ENCODE results near the gene TMEM140. TPM values are rescaled to one million over a fixed set of nuclear protein-coding genes. Genes with fewer than 3 reads are reported as not detected.

The TMEM140 gene
- total and polyA plus RNA-seq, 2 of the 13 experiments (the other 11 are each of a cell fraction or from before 2014, with no cell fraction given) = 9.2 to 21.7 TPM

DNA sequence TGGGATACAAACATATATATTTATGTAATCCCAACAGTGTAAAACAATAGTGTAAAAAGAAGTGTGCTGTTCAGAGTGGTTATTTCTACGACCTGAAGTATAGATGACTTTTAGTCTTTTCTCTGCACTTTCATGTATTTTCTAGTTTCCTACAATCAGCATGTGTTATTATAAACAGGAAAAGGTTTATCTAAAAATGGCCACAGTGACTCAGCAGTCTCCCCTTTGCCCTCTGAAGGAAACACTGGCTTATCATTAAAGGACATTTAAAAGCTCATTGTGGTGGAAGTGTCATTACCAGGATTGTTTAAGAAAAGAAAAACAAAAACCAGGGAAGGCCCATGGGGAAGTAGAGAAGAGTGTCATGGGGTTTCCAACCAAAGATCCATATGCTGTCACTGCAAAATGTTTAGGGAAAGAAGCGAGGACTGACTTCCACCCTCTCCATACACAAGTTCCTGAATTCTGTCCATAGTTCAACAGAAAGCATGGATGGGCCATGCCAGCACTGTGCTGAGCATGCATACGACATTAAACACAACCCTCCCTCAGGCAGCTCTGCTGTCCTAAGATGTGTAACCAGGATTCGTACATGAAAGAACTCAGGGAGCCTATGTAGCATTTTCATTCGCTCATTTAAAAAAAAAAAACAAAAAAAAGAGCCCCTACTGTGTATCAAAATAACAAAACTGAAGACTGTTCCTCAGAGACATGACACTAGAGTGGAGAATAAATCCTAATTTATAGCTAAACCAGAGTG is 12.4 kb downstream of the TMEM140 start (continued):
- TF ChIP-seq YY1 (IDR thresholded peaks at IDR 0.05; ENCODE audit: insufficient read depth, insufficient replicate concordance, low read depth, low read length) = peak; percentile 21
- no peak for TF ChIP-seq NR0B2 (CRISPR knock-in tag; IDR thresholded peaks at IDR 0.05)
- no peak for TF ChIP-seq GFI1 (CRISPR knock-in tag; IDR thresholded peaks at IDR 0.05; ENCODE audit: borderline replicate concordance)
- TF ChIP-seq YEATS4 (CRISPR knock-in tag; IDR thresholded peaks at IDR 0.05; ENCODE audit: borderline replicate concordance) = no peak
- no peak for TF ChIP-seq ZFP37 (CRISPR knock-in tag; IDR thresholded peaks at IDR 0.05; ENCODE audit: borderline replicate concordance)
- TF ChIP-seq NCOA2 (CRISPR knock-in tag; IDR thresholded peaks at IDR 0.05) = peak; percentile 52
- peak; percentile 44; the same call in 1 of the 2 replicates for TF ChIP-seq HMG20A (CRISPR knock-in tag; IDR thresholded peaks at IDR 0.05; ENCODE audit: borderline replicate concordance)
- TF ChIP-seq IRF2 (CRISPR knock-in tag; IDR thresholded peaks at IDR 0.05) = 0 out of 2 replicates have a peak, but pooled peaks have one; percentile 36
- TF ChIP-seq ZNF121 (CRISPR knock-in tag; IDR thresholded peaks at IDR 0.05) = peak; percentile 21; the same call in 1 of the 2 replicates
- TF ChIP-seq NPAS2 (CRISPR knock-in tag; IDR thresholded peaks at IDR 0.05; ENCODE audit: borderline replicate concordance) = no peak
- TF ChIP-seq MEF2D (CRISPR knock-in tag; IDR thresholded peaks at IDR 0.05) = peak; percentile 83
- TF ChIP-seq SOX6 (IDR thresholded peaks at IDR 0.05) = no peak
- peak; percentile 59; the same call in 1 of the 2 replicates for TF ChIP-seq SOX6 (CRISPR knock-in tag; IDR thresholded peaks at IDR 0.05)
- no peak for TF ChIP-seq SOX13 (IDR thresholded peaks at IDR 0.05)
- peak in 1 of 2 experiments; percentile 72; a peak in 1 of 4 replicates for TF ChIP-seq SOX13 (CRISPR knock-in tag; conservative IDR thresholded peaks at IDR 0.05 in 1 of 2, IDR thresholded peaks at IDR 0.05 in 1 of 2)
- 0 out of 2 replicates have a peak, but pooled peaks have one; percentile 19 for TF ChIP-seq POGZ (CRISPR knock-in tag; IDR thresholded peaks at IDR 0.05)
- no peak for TF ChIP-seq ZNF766 (CRISPR knock-in tag; IDR thresholded peaks at IDR 0.05; ENCODE audit: borderline replicate concordance)
- peak in 1 of 2 experiments; percentile 54; a peak in 1 of 4 replicates for TF ChIP-seq EP300 (IDR thresholded peaks at IDR 0.05; ENCODE audit: low read depth in 2 of 2, low read length in 2 of 2)
- no peak for TF ChIP-seq EP300 (CRISPR knock-in tag; IDR thresholded peaks at IDR 0.05; ENCODE audit: borderline replicate concordance)
- TF ChIP-seq ZNF646 (CRISPR knock-in tag; IDR thresholded peaks at IDR 0.05) = no peak
- no peak for TF ChIP-seq NFIC (IDR thresholded peaks at IDR 0.05; ENCODE audit: low read length)
- TF ChIP-seq ZNF337 (CRISPR knock-in tag; IDR thresholded peaks at IDR 0.05; ENCODE audit: borderline replicate concordance, low read depth) = no peak
- peak; percentile 75 for TF ChIP-seq SAP130 (CRISPR knock-in tag; IDR thresholded peaks at IDR 0.05; ENCODE audit: low read depth)
- TF ChIP-seq PPARG (CRISPR knock-in tag; conservative IDR thresholded peaks at IDR 0.05) = 0 out of 2 replicates have a peak, but pooled peaks have one; percentile 33
- TF ChIP-seq GABPB1 (CRISPR knock-in tag; IDR thresholded peaks at IDR 0.05) = no peak
